Fibroblast of skin of left quadriceps (primary cell): Measurements from ENCODE around the gene URB2.

Source experiments
- DNase-seq, 2 experiments: peaks; one replicate each; pipeline ENCODE4 v3.0.0-alpha.2; 2013; ENCODE audit warnings: low read depth in 2 of 2

Gene URB2

GRCh38 chr1:229645324-229645993 is 19.4 kb downstream of the URB2 start:
- DNase-seq = no peak

- DNase-seq = no peak
Measured at GRCh38 chr1:229648406-229648805, 22.4 kb downstream of the URB2 start.

- DNase-seq = no peak
Measured at GRCh38 chr1:229650045-229650444, 24.0 kb downstream of the URB2 start.

GRCh38 chr1:229651546-229651945 is 25.5 kb downstream of the URB2 start:
- DNase-seq = no peak

GRCh38 chr1:229653420-229653819 is 27.4 kb downstream of the URB2 start:
- no peak for DNase-seq

- no peak for DNase-seq
Measured at GRCh38 chr1:229655781-229656180, 29.7 kb downstream of the URB2 start.

- DNase-seq = no peak
Measured at GRCh38 chr1:229657993-229658755, 32.1 kb downstream of the URB2 start.

- peak; percentile 31 to 35 for DNase-seq
Measured at GRCh38 chr1:229661022-229661877, 35.2 kb downstream of the URB2 start.

- no peak for DNase-seq
Measured at GRCh38 chr1:229661897-229662296, 35.9 kb downstream of the URB2 start.

- no peak for DNase-seq
Measured at GRCh38 chr1:229664133-229664689, 38.2 kb downstream of the URB2 start.

GRCh38 chr1:229665912-229666558 is 40.0 kb downstream of the URB2 start:
- no peak for DNase-seq

- DNase-seq = no peak
Measured at GRCh38 chr1:229666585-229666984, 40.5 kb downstream of the URB2 start.

- DNase-seq = no peak
Measured at GRCh38 chr1:229669333-229669732, 43.3 kb downstream of the URB2 start.

- no peak for DNase-seq
Measured at GRCh38 chr1:229671310-229671709, 45.3 kb downstream of the URB2 start.

GRCh38 chr1:229672246-229672645 is 46.2 kb downstream of the URB2 start:
- no peak for DNase-seq

- no peak for DNase-seq
Measured at GRCh38 chr1:229674042-229674441, 48.0 kb downstream of the URB2 start.

- DNase-seq = no peak
Measured at GRCh38 chr1:229675396-229675795, 49.3 kb downstream of the URB2 start.

GRCh38 chr1:229685149-229685548 is 59.1 kb downstream of the URB2 start:
- DNase-seq = no peak

GRCh38 chr1:229689273-229689672 is 63.2 kb downstream of the URB2 start:
- no peak for DNase-seq

GRCh38 chr1:229689904-229690303 is 63.9 kb downstream of the URB2 start:
- DNase-seq = no peak

- no peak for DNase-seq
Measured at GRCh38 chr1:229690662-229691061, 64.6 kb downstream of the URB2 start.

GRCh38 chr1:229691362-229691761 is 65.3 kb downstream of the URB2 start:
- DNase-seq = no peak
